Measurements from ENCODE around the gene CTSH.

Gene CTSH, protein sequence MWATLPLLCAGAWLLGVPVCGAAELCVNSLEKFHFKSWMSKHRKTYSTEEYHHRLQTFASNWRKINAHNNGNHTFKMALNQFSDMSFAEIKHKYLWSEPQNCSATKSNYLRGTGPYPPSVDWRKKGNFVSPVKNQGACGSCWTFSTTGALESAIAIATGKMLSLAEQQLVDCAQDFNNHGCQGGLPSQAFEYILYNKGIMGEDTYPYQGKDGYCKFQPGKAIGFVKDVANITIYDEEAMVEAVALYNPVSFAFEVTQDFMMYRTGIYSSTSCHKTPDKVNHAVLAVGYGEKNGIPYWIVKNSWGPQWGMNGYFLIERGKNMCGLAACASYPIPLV

DNA sequence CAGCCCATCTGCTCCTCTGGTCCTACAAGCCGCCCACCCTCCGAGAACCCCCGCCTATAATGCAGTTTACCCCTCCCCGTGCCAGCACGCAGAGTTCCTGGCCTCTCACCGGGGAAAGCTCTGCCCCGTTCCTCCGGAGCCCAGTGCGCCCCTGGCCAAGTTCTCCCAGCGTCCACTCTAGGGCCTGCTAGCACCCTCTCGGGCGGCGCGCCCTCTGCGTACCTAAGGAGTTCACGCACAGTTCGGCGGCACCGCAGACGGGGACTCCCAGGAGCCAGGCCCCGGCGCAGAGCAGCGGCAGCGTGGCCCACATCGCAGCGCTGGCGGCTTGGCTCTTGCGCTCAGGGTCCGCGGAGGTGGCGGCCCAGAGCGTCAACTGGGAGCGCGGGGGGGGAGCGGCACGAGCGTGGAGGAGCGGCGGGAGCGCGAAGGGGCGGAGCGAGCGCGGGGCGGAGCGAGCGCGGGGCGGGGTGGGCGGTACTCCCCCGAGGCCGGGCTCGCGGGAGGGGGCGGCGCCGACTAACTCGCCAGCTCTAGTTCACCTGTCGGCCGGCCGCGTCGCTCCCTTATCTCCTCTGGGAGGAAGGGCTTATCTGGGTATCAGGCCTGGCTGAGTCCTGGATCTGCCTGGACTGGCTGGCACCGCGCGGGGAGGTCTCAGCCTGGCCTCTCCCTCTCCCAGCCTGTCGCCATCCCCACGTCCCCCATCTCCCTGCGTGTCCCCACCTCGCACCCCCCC is at the start of gene CTSH:
Gene CTSH, minus strand, starts transcription at position 378 of the 739 bp plus-strand sequence. Its CDS starts 65 bp downstream, at position 313.
- no peak for DNase-seq

DNA sequence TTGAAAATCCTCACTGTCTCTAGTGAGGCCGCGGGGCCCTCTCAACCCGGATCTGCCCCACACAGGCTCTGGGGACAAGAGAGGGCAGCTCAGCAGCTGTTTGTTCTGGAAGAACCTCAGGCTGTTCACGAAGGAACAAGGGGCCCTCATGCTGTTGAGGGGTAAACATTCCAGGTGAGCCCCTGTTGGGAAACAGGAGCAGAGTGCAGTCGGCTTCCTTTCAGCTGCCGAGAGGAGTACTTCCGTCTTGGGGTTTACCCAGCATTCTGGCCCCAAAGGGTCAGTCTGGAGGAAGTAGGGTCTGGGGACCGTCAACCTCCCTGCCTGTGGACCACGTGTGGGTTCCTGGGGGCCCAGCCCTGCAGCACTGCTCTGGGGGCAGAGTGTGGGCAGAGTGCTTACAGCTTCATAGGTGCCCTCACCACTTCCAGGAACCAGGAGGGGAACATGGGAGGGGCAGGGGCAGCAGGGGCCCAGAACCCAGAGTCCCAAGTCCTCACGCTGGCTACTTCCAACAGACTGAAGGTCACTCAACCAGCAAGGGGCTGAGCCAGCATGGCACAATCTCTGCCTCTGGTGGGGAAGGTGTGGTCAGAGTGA is 49.2 kb upstream of the CTSH start:
- DNase-seq, result no peak

DNA sequence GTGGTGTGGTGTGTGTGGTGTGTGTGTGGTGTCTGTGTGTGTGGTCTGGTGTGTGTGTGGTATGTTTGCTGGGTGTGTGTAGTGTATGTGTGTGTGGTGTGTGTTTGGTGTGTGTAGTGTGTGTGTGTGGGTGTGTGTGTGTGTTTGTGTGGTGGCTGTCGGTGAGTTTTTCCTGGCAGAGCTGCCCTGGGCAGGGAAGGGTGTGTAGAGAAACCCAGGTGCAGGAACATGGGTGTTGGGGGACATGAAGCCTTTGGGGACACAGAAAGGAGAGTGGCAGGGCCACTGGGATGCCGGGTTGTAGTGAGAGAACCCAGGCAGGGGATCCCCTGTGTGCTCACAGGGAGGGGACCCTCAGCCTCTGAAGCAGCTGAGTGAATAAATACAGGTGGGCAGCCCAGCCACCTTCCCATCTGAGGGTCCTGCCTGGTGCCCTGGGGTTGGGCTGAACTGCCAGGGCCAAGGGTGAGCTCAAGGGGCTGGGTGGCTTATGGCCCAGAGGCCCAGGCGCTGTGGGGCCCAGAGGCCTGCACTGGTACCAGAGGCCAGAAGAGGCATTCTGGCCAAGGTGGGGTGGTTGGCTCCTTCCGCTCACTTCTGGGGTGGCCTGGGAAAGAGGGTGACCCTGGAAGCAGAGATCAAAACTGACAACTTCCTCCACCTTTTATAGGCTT is 48.5 kb upstream of the CTSH start:
- DNase-seq, result no peak

DNA sequence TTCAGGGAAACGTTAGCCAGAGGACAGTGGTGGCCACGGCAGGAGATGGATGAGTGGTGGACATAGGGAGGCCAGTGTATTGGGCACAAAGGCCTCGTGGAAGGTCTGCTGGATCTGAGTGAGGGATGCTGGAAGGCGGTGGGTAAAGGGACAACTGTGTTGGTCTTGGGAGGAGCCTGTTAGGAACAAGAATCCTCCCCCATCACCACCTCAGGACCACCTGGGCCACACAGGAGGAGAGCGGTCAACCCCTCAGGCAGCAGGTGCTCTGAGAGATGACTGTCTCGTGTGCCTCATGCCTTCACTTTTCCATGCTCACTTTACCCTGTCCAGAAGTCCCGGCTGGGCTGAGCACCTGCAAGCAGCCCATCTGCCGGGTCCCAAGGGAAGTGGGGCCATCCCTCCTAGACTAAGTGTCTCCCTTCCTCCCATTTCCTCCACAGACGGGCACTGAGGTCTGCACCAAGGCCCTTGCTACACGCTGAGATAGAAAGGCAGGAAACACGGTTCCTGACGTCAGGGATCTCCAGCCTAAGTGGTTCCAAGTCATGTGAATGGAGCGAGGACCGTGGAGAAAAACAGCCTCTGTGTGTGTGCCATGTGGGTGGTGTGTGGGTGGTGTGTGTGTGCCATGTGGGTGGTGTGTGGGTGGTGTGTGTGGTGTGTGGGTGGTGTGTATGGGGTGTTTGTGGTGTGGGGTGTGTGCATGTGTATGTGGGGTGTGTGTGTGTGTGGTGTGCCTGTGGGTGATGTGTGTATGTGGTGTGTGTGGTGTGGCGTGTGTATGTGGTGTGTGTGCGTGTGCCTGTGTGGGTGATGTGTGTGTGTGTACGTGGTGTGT is 47.8 kb upstream of the CTSH start:
- DNase-seq, result no peak

DNA sequence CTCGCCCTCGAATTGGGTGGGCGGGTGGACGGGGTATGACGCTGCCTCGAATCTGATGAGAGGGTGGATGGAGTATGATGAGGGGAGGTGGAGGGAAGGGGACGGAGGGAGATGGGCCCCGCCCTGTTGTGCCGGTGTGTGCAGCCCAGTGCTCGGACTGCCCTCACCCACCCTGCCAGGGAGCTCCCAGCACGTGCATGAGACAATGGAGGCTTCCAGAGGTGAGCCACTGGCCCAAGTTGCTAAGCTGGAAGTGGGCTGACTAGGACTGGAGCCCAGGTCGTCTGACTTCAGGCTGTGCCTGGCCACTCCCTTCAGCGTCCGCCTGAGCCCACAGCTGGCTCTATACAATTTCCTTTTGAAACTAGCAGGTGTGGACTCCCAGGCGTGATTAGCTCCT is 47.0 kb upstream of the CTSH start:
- DNase-seq, result no peak

DNA sequence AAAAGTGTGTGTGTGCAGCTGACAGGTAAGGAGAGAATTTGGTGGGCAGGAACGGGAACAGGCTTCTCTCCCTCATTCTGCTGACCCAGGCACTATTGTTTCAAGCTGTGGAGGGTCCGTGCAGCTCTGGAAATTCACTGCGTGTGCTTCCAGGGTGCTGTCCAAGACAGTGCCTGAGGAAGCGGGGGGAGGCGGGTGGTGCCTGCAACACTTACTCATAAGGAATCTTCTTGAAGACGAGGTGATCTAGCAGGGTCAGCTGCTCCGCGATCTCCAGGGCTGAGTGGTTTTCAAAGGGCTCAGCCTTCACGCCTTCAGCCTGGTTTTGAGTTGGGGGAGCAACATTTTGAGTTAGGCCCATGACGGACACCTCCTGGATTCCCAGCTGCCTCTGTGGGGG is 46.6 kb upstream of the CTSH start:
- DNase-seq, result no peak

DNA sequence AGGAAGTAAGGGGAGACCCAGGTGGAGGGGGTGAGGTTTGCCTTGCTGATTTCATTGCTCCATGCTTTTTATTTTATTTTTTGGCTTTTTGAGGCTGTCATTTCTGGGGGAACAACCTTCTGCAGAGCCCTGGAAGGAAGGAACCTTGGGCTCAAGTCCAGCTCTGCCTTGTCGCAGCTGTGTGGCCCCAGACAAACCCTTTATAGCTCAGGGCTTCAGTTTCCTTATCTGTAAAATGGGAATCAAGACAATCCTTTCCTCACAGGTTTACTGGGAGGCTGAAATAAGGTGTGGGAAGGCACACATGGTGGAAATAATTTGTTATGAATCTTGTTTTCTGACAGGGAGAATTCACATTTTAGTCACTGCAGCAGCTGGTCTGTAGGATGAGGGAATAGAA is 45.4 kb upstream of the CTSH start:
- DNase-seq, result no peak

DNA sequence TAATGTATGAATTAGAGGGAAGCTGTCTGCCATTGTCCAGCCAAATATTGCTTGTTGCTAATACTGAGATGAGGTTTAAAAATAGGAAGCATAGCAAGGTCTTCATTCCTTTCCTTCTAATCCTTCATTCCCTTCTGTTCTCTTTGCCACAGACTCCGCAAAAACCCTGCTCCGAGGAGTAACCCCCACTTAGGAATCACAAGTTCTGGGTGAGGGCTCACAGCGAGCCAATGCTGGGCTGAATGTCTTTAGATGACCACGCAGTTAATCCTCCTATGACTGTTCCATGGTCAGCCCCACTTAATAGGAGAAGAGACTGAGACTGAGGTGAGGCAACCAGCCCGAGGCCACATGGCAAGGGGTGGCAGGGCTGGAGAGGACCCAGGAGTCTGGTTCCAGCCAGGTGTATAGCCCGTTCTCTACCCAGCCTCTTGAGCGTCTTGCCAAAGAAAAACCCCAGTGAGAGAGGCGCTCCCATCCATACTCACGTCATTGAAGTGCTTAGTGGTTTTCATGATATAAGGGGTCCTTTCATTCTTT is 44.9 kb upstream of the CTSH start:
- DNase-seq, result no peak

DNA sequence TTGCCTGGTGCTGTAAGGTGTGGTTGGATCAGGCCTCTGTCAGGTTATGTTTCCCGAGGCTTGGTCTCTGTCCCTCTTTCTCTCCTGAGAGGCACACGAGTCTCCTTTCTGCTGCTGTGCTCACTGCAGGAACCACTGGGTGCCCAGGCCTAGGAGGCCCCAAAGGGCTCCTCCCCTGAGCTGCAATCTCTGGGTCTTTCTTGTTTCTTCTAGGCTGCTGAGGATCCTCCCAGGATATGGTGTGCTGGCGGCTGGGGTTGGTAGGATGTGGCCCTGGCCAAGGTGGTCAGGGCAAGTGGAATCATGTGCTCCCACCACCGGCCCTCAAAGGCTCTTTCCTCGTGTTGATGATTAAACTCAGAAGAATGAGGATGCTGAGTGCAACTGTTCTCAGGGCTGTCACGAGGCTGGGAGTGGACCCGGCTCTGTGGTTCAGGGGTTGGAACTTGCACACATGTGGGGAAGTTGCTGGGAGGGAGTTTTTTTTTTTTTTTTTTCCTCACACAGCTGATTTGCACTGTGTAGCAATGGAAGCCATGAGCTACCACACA is 43.6 kb upstream of the CTSH start:
- DNase-seq, result no peak

DNA sequence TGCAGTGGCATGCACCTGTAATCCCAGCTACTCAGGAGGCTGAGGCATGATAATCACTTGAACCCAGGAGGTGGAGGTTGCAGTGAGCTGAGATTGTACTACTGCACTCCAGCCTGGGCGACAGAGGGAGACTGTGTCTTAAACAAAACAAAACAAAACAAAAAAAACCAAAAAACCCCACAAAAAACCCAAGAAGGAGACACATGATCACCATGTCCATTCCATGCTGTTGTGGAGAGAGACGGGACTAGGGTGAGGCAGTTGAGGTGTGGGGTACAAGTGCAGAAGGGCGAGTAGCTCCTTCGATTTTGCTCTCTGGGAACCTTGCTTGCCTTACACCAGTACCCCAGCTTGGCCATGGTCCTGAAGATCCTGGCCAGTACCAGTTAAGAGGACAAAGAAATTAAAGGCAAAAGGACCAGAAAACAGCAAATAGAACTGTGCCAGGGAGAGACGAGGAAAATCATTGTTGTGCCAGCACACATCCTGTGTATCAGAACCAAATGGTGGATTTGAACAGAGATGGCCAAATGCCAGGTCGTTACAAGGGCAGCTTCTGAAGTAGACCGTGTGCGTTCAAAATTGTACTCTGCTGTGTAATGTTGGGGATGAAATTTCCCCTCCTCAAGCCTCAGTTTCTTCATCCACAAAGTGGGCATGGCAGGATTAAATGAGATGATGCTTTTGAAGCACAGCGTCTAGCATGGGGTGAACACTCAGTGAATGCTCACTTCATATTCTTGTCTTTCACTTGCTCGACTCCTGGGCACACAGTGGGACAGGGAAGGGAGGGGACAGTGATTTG is 42.9 kb upstream of the CTSH start:
- no peak for DNase-seq

DNA sequence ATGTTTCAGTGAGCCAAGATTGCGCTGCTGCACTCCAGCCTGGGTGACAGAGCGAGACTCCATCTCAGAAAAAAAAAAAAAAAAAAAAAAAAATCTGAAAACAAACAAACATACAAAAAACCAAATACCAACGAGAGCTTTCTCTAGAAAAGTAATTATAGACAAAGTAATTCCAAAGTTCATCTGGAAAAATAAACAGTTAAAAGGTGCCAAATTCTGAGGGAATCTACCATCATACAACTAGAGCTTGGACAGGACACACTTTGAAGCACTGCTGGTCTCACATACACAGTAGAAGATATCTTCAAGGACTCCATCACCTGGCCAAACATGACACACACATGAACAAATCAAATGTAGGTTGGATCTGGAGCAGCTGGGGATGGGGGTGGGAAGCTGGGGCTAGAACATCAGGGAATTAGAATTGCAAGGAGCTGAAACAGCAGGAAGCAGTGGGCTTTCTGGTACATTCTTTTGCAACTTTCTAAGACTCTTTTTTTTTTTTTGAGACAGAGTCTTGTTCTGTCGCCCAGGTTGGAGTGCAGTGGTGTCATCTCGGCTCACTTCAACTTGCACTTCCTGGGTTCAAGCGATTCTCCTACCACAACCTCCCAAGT is 41.1 kb upstream of the CTSH start:
- DNase-seq, result no peak

DNA sequence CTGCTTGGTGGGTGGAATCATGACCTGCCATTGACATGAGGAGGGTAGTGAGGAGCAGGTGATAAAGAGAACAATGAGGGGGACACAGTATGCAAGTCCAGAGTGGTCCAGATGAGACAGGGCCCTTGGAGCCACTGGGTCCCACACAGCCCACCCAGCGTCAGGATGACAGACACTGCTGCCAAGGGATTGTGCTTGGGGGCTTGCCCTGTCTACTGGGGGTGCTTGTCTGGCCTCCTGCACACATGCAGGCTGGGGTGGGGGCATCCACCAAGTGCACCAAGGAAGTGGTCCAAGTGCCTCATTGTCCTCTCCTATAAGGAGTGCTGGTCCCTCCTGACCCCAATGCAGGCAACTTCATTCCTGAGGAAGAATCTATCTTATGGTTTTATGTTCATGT is 39.2 kb upstream of the CTSH start:
- no peak for DNase-seq

DNA sequence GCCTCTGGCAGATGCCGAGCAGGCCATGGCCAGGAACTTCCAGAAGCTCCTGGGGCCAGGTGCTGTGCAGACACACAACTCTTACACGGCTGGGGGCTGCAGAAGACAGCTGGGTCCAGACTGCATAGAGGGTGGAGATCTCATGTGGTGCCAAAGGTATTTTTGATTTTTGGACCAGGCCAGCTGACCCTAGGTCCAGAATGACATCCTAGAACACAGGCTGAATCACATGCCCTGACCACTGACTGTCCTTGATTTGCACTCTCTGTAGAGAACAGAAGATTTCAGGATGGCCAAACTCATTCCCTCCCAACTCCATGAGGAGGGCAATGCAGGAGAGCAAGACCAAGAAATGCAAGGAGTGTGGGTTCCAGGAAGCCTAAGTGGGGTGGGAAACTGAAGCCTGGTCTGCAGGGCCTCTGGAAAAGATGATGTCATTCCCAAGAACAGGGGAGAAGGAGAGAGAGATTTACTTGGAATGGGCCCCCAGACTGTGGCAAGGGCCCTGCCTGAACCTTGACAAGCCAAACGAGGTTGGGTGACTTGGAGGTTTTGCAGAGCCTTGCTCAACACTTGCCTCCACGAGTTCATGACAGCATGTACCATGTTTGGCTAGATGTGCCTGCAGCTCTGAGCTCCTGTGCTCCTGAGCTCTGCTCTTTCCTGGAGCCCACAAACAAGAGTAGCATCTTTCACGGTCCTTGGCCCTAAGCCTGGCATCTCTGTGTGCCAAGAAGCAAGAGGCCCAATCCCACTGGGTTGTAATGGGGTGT is 38.5 kb upstream of the CTSH start:
- no peak for DNase-seq

DNA sequence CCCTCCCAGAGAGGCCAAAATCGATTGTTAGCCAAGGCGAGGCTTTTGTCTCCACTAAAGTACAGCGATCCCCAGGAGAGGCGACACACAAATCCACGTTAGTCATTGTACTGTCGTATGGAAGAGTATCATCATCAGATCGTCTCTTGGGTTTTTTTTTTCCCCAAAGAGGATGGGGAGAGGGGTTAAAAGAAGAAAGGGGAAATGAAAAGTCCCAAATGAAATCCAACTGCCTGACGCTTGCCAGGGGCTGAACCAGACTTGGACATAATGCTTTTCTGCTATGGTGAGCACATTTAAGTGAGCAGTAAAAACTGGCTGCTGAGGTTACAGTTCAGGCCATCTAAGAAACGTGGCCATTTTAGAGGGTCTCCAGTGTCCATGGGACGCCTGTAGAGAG is 37.9 kb upstream of the CTSH start:
- DNase-seq, result no peak

DNA sequence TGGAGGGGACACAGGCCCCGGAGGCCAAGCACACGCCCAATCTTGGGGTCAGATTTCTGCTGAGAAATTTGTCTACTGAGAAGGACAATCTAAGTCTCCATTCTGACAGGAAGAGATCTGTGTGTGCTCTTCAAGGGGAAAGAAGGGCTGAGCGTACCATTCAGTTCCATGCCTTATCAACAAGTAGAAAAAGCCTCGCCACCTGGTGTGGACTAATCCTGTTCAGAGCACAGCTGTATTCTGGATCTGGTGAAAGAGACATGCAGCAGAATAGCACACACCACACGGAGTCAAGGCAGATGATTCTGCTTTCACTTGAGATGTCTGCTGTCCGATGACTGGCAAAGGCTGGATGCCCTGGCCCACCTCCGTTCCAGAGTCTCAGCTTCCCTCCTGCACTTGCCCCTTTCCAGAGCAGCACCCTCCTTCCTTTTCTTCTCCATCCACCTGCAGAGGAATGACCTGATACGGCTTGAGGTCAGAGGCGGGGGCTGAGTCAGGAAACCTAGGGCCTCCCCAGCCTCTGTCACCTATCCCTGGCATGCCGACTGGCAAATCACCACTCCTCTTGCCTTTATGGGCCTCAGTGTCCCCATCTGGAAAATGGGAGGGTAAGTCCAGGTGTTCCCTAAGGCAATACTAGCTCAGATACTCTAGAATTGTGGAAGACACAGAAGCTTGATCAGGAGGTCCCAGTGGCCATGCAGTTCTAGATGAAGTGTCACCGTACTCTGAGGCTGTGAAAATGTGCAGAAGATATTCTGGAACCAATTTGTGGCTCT is 36.9 kb upstream of the CTSH start:
- DNase-seq, result no peak

DNA sequence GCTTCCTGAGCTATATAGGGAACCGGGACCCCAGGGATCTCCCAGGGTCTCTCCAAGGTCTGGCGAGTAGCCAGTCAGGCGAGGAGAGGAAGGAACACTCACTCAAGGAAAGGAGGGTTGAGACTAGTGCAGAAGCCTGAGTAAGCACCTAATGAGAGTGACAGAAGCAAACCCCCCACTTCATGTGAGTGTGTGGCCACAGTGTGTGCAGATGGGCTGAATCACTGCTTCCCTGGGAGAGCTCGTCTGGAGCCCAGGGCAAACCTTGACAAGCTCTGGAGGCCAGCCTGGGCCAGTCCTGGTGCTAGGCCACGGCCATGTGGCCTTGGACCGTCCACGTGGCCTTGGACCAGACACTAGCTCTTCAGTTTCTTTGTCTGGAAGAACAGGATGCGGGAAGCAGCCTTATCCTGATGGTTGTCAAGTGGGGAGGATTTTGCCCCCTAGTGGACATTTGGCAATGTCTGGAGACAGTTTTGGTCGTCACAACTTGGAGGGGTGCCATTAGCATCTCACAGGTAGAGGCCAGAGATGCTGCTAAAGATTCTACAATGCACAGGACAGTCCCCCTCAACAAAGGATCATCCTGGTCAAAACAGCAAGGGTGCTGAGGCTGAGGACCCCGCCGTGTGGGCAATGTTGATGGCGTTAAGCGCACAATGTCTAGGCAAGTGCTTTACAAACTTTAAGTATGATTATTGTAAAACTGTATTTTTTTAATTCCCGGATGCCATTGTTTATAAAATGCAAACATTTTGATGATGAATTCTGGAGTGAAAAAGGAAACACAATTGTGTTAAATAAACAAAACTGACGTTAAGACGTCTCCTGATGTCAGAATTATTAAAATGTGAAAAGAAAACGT is 34.8 kb upstream of the CTSH start:
- DNase-seq, result peak; percentile 53

DNA sequence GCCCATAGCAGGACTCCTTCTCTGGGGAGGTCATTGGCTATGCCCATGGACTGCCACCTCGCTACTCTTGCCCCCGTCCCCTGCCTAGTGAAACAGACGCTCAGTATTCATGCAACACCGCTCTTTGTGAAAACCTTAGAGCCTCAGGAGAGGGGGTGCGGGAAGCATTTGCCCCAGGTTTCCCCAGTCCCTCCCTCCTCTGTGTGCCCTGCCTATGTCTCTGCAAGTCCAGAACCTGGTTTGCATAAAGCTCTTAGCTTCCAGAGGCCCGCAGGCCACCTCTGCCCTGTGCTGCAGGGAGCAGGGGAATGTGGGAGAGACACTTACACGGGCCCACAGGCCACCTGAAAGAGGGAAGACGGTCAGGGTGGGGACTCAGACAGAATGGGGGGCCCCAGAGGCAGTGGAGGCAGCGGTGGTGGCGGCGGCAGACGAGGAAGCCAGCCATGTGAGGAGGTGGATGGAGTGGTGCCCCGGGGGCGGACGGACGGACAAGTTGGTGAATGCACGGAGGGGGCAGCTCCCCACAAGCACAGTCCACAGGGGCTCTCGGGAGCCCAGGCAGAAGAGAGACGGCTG is 33.8 kb upstream of the CTSH start:
- DNase-seq, result no peak

All from NCI-H1694 (cell line).